ENCODE measurements around the gene ULK4. TPM values are rescaled to one million over a fixed set of nuclear protein-coding genes. Genes with fewer than 3 reads are reported as not detected.

Gene ULK4
- total RNA-seq, 1 donor from 2014 or later: 11.2 TPM

DNA sequence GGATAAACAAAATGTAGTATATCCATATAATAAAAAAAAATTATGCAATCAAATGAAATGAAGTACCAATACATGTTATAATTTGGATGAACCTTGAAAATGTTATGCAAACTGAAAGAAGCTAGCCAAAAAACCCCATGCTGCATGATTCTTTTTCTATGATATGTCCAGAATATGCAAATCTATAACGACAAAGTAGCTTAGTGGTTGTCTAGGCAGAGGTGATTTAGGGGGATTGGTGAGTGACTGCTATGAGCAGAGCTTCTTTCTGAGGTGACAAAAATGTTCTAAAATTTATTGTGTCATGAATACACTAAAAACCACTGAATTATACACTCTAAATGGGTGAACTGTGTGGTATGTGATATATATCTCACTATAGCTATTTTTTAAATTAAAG is 438.0 kb downstream of the ULK4 start:
- Histone ChIP-seq H3K27me3 (no peaks in the 10 kb centered on the region), H3K9me3 (no peaks in the 10 kb centered on the region), H3K4me3 (no peak overlapping the region), H3K4me1 (no peaks in the 10 kb centered on the region), H3K36me3 (no peaks in the 10 kb centered on the region), H3K27ac (no peak overlapping the region)
- DNase-seq (no peak), ATAC-seq (no peak)
- intact Hi-C loops (cut with DNase I): no loop called here
- TF ChIP-seq, protein P1, sequence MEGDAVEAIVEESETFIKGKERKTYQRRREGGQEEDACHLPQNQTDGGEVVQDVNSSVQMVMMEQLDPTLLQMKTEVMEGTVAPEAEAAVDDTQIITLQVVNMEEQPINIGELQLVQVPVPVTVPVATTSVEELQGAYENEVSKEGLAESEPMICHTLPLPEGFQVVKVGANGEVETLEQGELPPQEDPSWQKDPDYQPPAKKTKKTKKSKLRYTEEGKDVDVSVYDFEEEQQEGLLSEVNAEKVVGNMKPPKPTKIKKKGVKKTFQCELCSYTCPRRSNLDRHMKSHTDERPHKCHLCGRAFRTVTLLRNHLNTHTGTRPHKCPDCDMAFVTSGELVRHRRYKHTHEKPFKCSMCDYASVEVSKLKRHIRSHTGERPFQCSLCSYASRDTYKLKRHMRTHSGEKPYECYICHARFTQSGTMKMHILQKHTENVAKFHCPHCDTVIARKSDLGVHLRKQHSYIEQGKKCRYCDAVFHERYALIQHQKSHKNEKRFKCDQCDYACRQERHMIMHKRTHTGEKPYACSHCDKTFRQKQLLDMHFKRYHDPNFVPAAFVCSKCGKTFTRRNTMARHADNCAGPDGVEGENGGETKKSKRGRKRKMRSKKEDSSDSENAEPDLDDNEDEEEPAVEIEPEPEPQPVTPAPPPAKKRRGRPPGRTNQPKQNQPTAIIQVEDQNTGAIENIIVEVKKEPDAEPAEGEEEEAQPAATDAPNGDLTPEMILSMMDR (IDR thresholded peaks at IDR 0.05): no peak

DNA sequence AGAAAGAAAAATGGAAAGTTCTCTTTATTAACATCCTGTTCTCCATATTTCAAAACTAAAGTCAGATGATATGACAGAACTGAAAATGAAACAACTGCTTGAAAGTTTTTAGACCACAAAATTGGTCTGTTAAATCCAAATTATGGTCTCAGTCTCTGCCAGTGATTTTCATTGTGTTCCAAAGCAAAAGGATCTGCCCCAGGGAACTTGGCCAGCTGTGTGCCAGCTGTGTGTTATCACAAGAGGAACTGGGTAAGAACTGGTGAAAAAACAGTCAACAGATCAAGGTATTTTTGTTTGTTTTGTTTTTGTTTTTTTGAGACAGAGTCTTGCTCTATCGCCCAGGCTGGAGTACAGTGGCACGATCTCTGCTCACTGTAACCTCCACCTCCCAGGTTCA is 439.3 kb downstream of the ULK4 start:
- H3K27ac ChIP-seq: no peak overlapping the region
- no peaks in the 10 kb centered on the region for H3K36me3 ChIP-seq
- no peaks in the 10 kb centered on the region for H3K4me1 ChIP-seq
- DNase-seq (no peak), ATAC-seq (no peak)
- no peaks in the 10 kb centered on the region for H3K27me3 ChIP-seq
- TF ChIP-seq, protein P1 (IDR thresholded peaks at IDR 0.05): no peak
- H3K4me3 ChIP-seq: no peak overlapping the region
- H3K9me3 ChIP-seq: no peaks in the 10 kb centered on the region
- intact Hi-C loops (cut with DNase I): no loop called here

DNA sequence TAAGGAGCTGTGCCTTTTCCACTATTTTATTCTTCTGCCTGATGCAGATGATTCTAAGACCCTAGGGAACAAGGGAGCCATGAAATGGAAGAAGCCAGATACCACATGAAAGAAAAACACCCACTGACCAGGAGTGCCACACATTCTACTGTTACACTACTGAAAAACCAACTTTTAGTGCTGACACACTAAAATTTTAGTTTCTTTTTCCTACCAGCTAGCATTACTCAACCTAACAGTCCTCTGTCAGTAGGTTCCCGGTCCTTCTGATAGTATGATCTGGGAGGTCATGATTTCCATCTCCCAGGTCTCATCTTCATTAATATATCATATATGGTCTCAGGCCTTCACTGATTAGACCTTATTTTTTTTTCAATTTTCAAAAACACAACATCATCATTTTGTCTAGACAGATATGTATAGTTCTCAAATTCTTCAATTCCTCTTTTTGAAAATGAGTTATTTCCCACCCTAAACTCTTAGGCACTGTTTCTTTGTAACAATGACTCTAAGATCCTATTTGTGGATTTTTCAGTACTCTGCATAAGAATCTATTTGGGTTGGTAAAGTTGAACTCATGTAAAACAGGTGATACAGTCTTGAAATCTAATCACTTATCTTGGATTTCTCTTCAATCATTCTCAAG is 440.8 kb downstream of the ULK4 start:
- Histone ChIP-seq H3K27ac (no peak overlapping the region), H3K36me3 (no peaks in the 10 kb centered on the region), H3K4me1 (no peaks in the 10 kb centered on the region), H3K9me3 (no peaks in the 10 kb centered on the region), H3K4me3 (no peak overlapping the region), H3K27me3 (no peaks in the 10 kb centered on the region)
- DNase-seq: no peak
- no peak for ATAC-seq
- TF ChIP-seq, protein P1 (IDR thresholded peaks at IDR 0.05): no peak
- intact Hi-C loops (cut with DNase I): no loop called here

DNA sequence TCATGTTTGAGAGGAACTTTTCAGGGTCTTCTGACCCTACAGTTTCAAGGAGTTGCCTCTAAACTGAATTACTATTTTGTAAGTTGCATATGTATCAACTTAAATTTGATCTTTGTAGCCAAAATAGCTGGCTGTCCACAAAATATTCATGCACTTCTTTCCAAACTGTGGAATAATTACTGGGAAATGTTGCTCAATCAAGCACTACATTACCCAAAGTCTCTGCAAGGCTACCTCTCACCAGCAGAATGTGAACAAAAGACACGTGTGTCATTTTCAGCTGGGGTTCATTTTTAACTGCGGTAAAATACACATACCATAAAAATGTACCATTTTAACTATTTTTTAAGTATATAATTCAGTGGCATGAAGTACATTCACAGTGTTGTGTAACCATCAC is 442.2 kb downstream of the ULK4 start:
- TF ChIP-seq, protein P1 (IDR thresholded peaks at IDR 0.05): no peak
- ATAC-seq (no peak), DNase-seq (no peak)
- H3K27ac ChIP-seq: no peak overlapping the region
- H3K27me3 ChIP-seq: no peaks in the 10 kb centered on the region
- H3K9me3 ChIP-seq: no peaks in the 10 kb centered on the region
- intact Hi-C loops (cut with DNase I): no loop called here
- H3K4me1 ChIP-seq: no peaks in the 10 kb centered on the region
- H3K4me3 ChIP-seq: no peak overlapping the region
- H3K36me3 ChIP-seq: no peaks in the 10 kb centered on the region

DNA sequence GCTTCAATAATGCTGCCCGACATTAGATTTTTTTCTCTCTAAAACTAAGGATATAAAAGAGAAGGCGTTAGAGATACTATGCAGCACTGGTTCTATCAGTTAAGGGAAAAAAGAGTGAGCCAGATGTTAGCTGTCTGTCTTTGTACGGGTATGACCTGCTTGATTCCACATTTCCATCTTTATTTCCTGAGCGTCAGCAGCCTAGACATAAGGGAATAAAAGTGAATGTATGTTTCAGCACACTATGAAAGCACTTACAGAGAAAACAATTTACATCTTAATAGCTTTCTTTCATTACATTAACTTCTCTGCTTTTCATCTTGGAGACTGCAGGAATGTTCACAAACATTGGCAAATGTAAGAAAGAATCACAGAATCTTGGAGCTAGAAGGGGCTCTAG is 443.3 kb downstream of the ULK4 start:
- no peak for DNase-seq
- H3K27me3 ChIP-seq: no peaks in the 10 kb centered on the region
- no peak overlapping the region for H3K4me3 ChIP-seq
- no peak for ATAC-seq
- no peaks in the 10 kb centered on the region for H3K4me1 ChIP-seq
- intact Hi-C loops (cut with DNase I): no loop called here
- no peaks in the 10 kb centered on the region for H3K36me3 ChIP-seq
- no peak overlapping the region for H3K27ac ChIP-seq
- TF ChIP-seq, protein P1 (IDR thresholded peaks at IDR 0.05): no peak
- H3K9me3 ChIP-seq: no peaks in the 10 kb centered on the region
